PC-3 (cell line): ENCODE data around the gene PHF21B.

ENCODE experiments used
- EZH2 ChIP-seq: fragments of 300-600 bp; sonication (generic); IDR thresholded peaks from one replicate; pipeline ENCODE4 v1.6.1; 2017; ENCODE audit warnings: antibody characterized with exemption, mild to moderate bottlenecking, low read length; ENCODE audit not compliant: unreplicated experiment
- TF ChIP-seq, protein P1 (sequence below): fragments of 300-600 bp; sonication (generic); conservative IDR thresholded peaks from 2 replicates; pipeline ENCODE4 v1.5.1; 2017; ENCODE audit warnings: antibody characterized with exemption, low read depth, mild to moderate bottlenecking, low read length

DNA sequence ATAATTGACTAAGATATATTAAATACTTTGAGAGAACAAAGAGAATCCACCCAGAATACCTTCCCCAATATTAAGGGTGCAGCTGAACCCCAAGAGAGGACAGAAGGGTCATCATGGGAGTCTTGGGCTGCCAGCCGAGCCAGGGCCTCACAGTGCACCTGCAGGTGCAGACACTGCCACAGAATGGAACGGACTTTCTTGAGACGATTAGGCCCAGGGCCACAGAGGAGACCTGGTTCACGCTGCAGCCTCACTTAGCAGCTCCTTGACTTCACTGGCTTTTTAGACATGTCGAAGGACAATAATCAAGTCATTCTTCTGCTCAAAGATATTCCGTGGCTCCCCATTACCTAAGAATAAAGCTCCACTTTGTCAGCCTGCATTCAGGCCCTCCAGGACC is 100.6 kb downstream of the PHF21B start:
- TF ChIP-seq, protein P1, sequence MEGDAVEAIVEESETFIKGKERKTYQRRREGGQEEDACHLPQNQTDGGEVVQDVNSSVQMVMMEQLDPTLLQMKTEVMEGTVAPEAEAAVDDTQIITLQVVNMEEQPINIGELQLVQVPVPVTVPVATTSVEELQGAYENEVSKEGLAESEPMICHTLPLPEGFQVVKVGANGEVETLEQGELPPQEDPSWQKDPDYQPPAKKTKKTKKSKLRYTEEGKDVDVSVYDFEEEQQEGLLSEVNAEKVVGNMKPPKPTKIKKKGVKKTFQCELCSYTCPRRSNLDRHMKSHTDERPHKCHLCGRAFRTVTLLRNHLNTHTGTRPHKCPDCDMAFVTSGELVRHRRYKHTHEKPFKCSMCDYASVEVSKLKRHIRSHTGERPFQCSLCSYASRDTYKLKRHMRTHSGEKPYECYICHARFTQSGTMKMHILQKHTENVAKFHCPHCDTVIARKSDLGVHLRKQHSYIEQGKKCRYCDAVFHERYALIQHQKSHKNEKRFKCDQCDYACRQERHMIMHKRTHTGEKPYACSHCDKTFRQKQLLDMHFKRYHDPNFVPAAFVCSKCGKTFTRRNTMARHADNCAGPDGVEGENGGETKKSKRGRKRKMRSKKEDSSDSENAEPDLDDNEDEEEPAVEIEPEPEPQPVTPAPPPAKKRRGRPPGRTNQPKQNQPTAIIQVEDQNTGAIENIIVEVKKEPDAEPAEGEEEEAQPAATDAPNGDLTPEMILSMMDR: no peak
- no peak for TF ChIP-seq EZH2
